K562 (cell line): ENCODE results near the gene ZNF625. TPM values are rescaled to one million over a fixed set of nuclear protein-coding genes. Genes with fewer than 3 reads are reported as not detected.

Experiments used
- ATAC-seq: fragments of 200-7000 bp; cut with Tn5 transposase; 3 replicates; pipeline ENCODE4 v1.9.1; 2020; ENCODE audit warnings: moderate library complexity
- BruUV-seq: library from RNA; stranded (reverse); fragments of 400-500 nt; replicated peaks from 2 replicates; lab custom pipeline; 2021; lab: Mats Ljungman, UMichigan
- CTCF ChIA-PET: fragments of 300-600 bp; formaldehyde crosslinking; extraction: SDS; loops from one replicate; lab custom pipeline; 2021; ENCODE audit warnings: low intra/inter-chr PET ratio; lab: Yijun Ruan, JAX
- POLR2A ChIA-PET: fragments of 300-600, 350-650 bp; sonication (Branson Sonifier 250); formaldehyde crosslinking; extraction: SDS; loops from one replicate; lab custom pipeline; 2021; ENCODE audit warnings: antibody characterized with exemption, inconsistent platforms; lab: Yijun Ruan, JAX
- DNase-seq, 4 experiments: peaks; one replicate each; pipeline versions ENCODE4 v3.0.0 to v3.0.0-alpha.2; 2011 to 2018; ENCODE audit warnings: low spot score in 3 of 4, mixed read lengths in 3 of 4; ENCODE audit errors: extremely low read depth in 1 of 4
- FAIRE-seq: peaks from 2 replicates; lab custom pipeline; 2011; peaks lifted over from hg19 to GRCh38; lab: Jason Lieb, UNC
- H2AFZ ChIP-seq: 2 replicates; pipeline ENCODE4 v1.6.0; 2011; ENCODE audit warnings: low read depth, low read length, control low read depth, inconsistent platforms
- H3K27ac ChIP-seq: fragments of 200-600 bp; 3 replicates; pipeline ENCODE4 v1.8.0; 2011; ENCODE audit warnings: low read depth, mild to moderate bottlenecking, control low read depth, inconsistent platforms, low read length, moderate library complexity, mixed read lengths; ENCODE audit errors: extremely low read depth
- H3K27me3 ChIP-seq, 2 experiments: fragments of 300-600 bp in 1 of 2; 2 replicates in 1 of 2; 3 replicates in 1 of 2; pipeline versions ENCODE4 v1.6.0 to v1.8.0; 2011; ENCODE audit warnings: inconsistent platforms in 2 of 2, low read length in 2 of 2, mild to moderate bottlenecking in 1 of 2, mixed read lengths in 1 of 2, moderate library complexity in 1 of 2; ENCODE audit not compliant: control insufficient read depth in 2 of 2, insufficient read depth in 2 of 2
- H3K36me3 ChIP-seq: fragments of 300-600 bp; 3 replicates; pipeline ENCODE4 v1.8.0; 2011; ENCODE audit warnings: mild to moderate bottlenecking, low read length, inconsistent platforms; ENCODE audit not compliant: control insufficient read depth, insufficient read depth
- H3K4me1 ChIP-seq, 2 experiments: fragments of 200-600 bp in 1 of 2; replicated peaks in 1 of 2; 2 replicates in 1 of 2; 3 replicates in 1 of 2; pipeline versions ENCODE4 v1.5.1 to v1.8.0; 2011; ENCODE audit warnings: inconsistent platforms in 2 of 2, low read length in 2 of 2, mild to moderate bottlenecking in 1 of 2, mixed read lengths in 1 of 2, moderate library complexity in 1 of 2; ENCODE audit not compliant: control insufficient read depth in 2 of 2, insufficient read depth in 2 of 2
- H3K4me2 ChIP-seq: 2 replicates; pipeline ENCODE4 v1.6.1; 2011; ENCODE audit warnings: low read length, control low read depth, inconsistent platforms, mixed read lengths; ENCODE audit not compliant: insufficient read depth
- H3K4me3 ChIP-seq: fragments of 200-600 bp; sonication (generic), shearing (Covaris generic); 2 replicates; pipeline ENCODE4 v1.5.1; 2016; ENCODE audit warnings: control low read depth, inconsistent platforms
- H3K79me2 ChIP-seq: fragments of 200-600 bp; 3 replicates; pipeline ENCODE4 v1.8.0; 2011; ENCODE audit warnings: low read length, inconsistent platforms; ENCODE audit not compliant: control insufficient read depth, insufficient read depth
- H3K9ac ChIP-seq, 2 experiments: 2 replicates each; pipeline versions ENCODE4 v1.6.0 to v1.6.1; 2011; ENCODE audit warnings: low read depth in 2 of 2, low read length in 2 of 2, control low read depth in 1 of 2, inconsistent platforms in 1 of 2, mild to moderate bottlenecking in 1 of 2, mixed read lengths in 1 of 2; ENCODE audit not compliant: insufficient read depth in 1 of 2
- H3K9me1 ChIP-seq: one replicate; pipeline ENCODE4 v1.6.0; 2011; ENCODE audit warnings: inconsistent platforms, mild to moderate bottlenecking, low read length, moderate library complexity; ENCODE audit not compliant: control insufficient read depth, insufficient read depth
- H3K9me3 ChIP-seq: replicated peaks from 2 replicates; pipeline ENCODE4 v1.5.1; 2011; ENCODE audit warnings: low read depth, low read length, inconsistent platforms; ENCODE audit not compliant: control insufficient read depth, insufficient read depth
- H4K20me1 ChIP-seq: replicated peaks from 2 replicates; pipeline ENCODE4 v1.6.1; 2011; ENCODE audit warnings: low read length, inconsistent platforms, mixed read lengths; ENCODE audit not compliant: control insufficient read depth, insufficient read depth
- CBX3 ChIP-seq, 2 experiments: IDR thresholded peaks; 1 replicate in 1 of 2; 2 replicates in 1 of 2; pipeline ENCODE4 v1.6.1; 2012; ENCODE audit warnings: inconsistent platforms in 2 of 2, low read length in 2 of 2, borderline replicate concordance in 1 of 2, control low read depth in 1 of 2
- HMGN3 ChIP-seq: IDR thresholded peaks from 2 replicates; pipeline ENCODE4 v1.6.1; 2011; ENCODE audit warnings: borderline replicate concordance, low read depth, mild to moderate bottlenecking, mixed read lengths, low read length; ENCODE audit not compliant: insufficient read length; ENCODE audit errors: extremely low read depth
- PHF20 ChIP-seq: fragments of 450-650 bp; IDR thresholded peaks from 2 replicates; pipeline ENCODE4 v1.6.1; 2018; ENCODE audit not compliant: partially characterized antibody
- SMAD4 ChIP-seq: fragments of 250-450 bp; sonication (Bioruptor Pico); conservative IDR thresholded peaks from 2 replicates; pipeline ENCODE4 v1.8.0; 2021; ENCODE audit warnings: inconsistent platforms, mild to moderate bottlenecking, moderate library complexity
- ZNF592 ChIP-seq: fragments of 450-650 bp; IDR thresholded peaks from 2 replicates; pipeline ENCODE4 v1.6.1; 2017; ENCODE audit warnings: antibody characterized with exemption, mild to moderate bottlenecking
- ZNF75A ChIP-seq: fragments of 450-650 bp; formaldehyde crosslinking; IDR thresholded peaks from 2 replicates; pipeline ENCODE4 v1.4.0; 2020; ENCODE audit warnings: mild to moderate bottlenecking
- WGBS: fragments of 100-300 bp; shearing (Covaris generic); methylation state at CpG from one replicate; pipeline ENCODE4 v1.1.6; 2016; ENCODE audit warnings: low coverage, mixed read lengths; ENCODE audit not compliant: insufficient coverage; ENCODE audit errors: missing lambda C conversion rate; 5-methylcytosine and 5-hydroxymethylcytosine counted together
- in situ Hi-C: fragments of 300-500 bp; cut with MboI; formaldehyde crosslinking; loops from 4 replicates; pipeline ENCODE4 v1.15.0; 2018; ENCODE audit warnings: inconsistent platforms, mixed read lengths
- intact Hi-C: fragments of 100-400 bp; cut with micrococcal nuclease; formaldehyde crosslinking; loops from 2 replicates; pipeline ENCODE4 v1.14.2; 2022
- polyA plus RNA-seq, 8 experiments: library from polyadenylated mRNA; depleted of rRNA in 4 of 8; stranded (reverse) in 5 of 8; unstranded in 3 of 8; fragments of >200 nt; fragmentation: Nextera tagmentation in 2 of 8; fragmentation: Illumina TruSeq in 1 of 8; extraction: Ambion mirVana in 2 of 8; extraction: Trizol in 1 of 8; gene quantifications; 2 replicates each; pipeline versions ENCODE4 v1.2.1 to v1.2.3, GENCODE V29; 2011 to 2014; ENCODE audit warnings: inconsistent platforms in 1 of 8, missing spikeins in 1 of 8
- total RNA-seq, 7 experiments: library from RNA; depleted of rRNA in 6 of 7; stranded (reverse); fragments of >200 nt in 6 of 7; fragmentation: Illumina TruSeq in 2 of 7; extraction: Trizol in 2 of 7; gene quantifications; 2 replicates each; pipeline versions ENCODE4 v1.2.1 to v1.2.3, GENCODE V29; 2011 to 2021; ENCODE audit warnings: low replicate concordance in 1 of 7
- TF ChIP-seq, protein P1 (sequence below), 2 experiments: fragments of 450-650 bp in 1 of 2; sonication (generic) in 1 of 2; formaldehyde crosslinking in 1 of 2; IDR thresholded peaks in 1 of 2; conservative IDR thresholded peaks in 1 of 2; 2 replicates each; pipeline versions ENCODE4 v1.6.1 to v1.8.1; 2016 to 2023; ENCODE audit warnings: mild to moderate bottlenecking in 2 of 2, moderate library complexity in 2 of 2, inconsistent platforms in 1 of 2, missing genetic modification reagents in 1 of 2
- TF ChIP-seq, protein P2 (sequence below): fragments of 250-450 bp; sonication (Bioruptor Pico); IDR thresholded peaks from 2 replicates; pipeline ENCODE4 v1.4.0; 2020

Gene ZNF625
- total and polyA plus RNA-seq, 9 of the 15 experiments (the other 6 are each of a cell fraction or from before 2014, with no cell fraction given) = 0.07 to 0.09 TPM; not detected in 7

GRCh38 chr19:12111943-12112637, 44.4 kb downstream of the ZNF625 start:
- in situ Hi-C loops (no loop called here), intact Hi-C loops (no loop called here)
- no peak overlapping the region for H3K9ac ChIP-seq
- POLR2A ChIA-PET = no interaction called here
- no peak overlapping the region for H3K4me3 ChIP-seq
- no peak overlapping the region for H2AFZ ChIP-seq
- DNase-seq (no peak), FAIRE-seq (no peak), ATAC-seq (no peak)
- H3K4me2 ChIP-seq = no peak overlapping the region
- 70% methylated on average over 8 of the region's 8 CpGs for WGBS
- H3K36me3 ChIP-seq = peaks cover 38% of the 10 kb centered on the region
- no TSS peak for BruUV-seq
- H3K4me1 ChIP-seq = no peaks in the 10 kb centered on the region
- H4K20me1 ChIP-seq = no peaks in the 10 kb centered on the region
- H3K27ac ChIP-seq = no peak overlapping the region
- peaks cover 25% of the 10 kb centered on the region for H3K9me3 ChIP-seq
- CTCF ChIA-PET = no interaction called here
- TF ChIP-seq CBX3 (IDR thresholded peaks at IDR 0.05; ENCODE audit: borderline replicate concordance in 1 of 2, low read length in 2 of 2) (0 out of 3 replicates have a peak, but pooled peaks of 1 of the 2 experiments have one; percentile 24), PHF20 (no peak), SMAD4 (CRISPR knock-in tag) (no peak), ZNF592 (no peak), HMGN3 (no peak), ZNF75A (peak; percentile 84)
- TF ChIP-seq, protein P1, sequence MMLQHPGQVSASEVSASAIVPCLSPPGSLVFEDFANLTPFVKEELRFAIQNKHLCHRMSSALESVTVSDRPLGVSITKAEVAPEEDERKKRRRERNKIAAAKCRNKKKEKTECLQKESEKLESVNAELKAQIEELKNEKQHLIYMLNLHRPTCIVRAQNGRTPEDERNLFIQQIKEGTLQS (IDR thresholded peaks at IDR 0.05) = no peak
- TF ChIP-seq, protein P1 (CRISPR knock-in tag; conservative IDR thresholded peaks at IDR 0.05) = no peak
- TF ChIP-seq, protein P2, sequence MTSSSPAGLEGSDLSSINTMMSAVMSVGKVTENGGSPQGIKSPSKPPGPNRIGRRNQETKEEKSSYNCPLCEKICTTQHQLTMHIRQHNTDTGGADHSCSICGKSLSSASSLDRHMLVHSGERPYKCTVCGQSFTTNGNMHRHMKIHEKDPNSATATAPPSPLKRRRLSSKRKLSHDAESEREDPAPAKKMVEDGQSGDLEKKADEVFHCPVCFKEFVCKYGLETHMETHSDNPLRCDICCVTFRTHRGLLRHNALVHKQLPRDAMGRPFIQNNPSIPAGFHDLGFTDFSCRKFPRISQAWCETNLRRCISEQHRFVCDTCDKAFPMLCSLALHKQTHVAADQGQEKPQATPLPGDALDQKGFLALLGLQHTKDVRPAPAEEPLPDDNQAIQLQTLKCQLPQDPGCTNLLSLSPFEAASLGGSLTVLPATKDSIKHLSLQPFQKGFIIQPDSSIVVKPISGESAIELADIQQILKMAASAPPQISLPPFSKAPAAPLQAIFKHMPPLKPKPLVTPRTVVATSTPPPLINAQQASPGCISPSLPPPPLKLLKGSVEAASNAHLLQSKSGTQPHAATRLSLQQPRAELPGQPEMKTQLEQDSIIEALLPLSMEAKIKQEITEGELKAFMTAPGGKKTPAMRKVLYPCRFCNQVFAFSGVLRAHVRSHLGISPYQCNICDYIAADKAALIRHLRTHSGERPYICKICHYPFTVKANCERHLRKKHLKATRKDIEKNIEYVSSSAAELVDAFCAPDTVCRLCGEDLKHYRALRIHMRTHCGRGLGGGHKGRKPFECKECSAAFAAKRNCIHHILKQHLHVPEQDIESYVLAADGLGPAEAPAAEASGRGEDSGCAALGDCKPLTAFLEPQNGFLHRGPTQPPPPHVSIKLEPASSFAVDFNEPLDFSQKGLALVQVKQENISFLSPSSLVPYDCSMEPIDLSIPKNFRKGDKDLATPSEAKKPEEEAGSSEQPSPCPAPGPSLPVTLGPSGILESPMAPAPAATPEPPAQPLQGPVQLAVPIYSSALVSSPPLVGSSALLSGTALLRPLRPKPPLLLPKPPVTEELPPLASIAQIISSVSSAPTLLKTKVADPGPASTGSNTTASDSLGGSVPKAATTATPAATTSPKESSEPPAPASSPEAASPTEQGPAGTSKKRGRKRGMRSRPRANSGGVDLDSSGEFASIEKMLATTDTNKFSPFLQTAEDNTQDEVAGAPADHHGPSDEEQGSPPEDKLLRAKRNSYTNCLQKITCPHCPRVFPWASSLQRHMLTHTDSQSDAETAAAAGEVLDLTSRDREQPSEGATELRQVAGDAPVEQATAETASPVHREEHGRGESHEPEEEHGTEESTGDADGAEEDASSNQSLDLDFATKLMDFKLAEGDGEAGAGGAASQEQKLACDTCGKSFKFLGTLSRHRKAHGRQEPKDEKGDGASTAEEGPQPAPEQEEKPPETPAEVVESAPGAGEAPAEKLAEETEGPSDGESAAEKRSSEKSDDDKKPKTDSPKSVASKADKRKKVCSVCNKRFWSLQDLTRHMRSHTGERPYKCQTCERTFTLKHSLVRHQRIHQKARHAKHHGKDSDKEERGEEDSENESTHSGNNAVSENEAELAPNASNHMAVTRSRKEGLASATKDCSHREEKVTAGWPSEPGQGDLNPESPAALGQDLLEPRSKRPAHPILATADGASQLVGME (CRISPR knock-in tag) = no peak
- no peaks in the 10 kb centered on the region for H3K79me2 ChIP-seq
- no peaks in the 10 kb centered on the region for H3K27me3 ChIP-seq
- no peaks in the 10 kb centered on the region for H3K9me1 ChIP-seq
